GM18505 (cell line): ENCODE measurements around the gene PRSS53.

Experiments used
- ATAC-seq: cut with Tn5 transposase; IDR thresholded peaks from one replicate; pipeline ENCODE4 v1.9.1; 2021; ENCODE audit not compliant: unreplicated experiment
- POLR2A ChIP-seq: IDR thresholded peaks from 4 replicates; pipeline ENCODE4 v1.6.1; 2011; ENCODE audit warnings: borderline replicate concordance; ENCODE audit not compliant: insufficient read depth, insufficient read length; ENCODE audit errors: extremely low read depth

The PRSS53 gene

DNA sequence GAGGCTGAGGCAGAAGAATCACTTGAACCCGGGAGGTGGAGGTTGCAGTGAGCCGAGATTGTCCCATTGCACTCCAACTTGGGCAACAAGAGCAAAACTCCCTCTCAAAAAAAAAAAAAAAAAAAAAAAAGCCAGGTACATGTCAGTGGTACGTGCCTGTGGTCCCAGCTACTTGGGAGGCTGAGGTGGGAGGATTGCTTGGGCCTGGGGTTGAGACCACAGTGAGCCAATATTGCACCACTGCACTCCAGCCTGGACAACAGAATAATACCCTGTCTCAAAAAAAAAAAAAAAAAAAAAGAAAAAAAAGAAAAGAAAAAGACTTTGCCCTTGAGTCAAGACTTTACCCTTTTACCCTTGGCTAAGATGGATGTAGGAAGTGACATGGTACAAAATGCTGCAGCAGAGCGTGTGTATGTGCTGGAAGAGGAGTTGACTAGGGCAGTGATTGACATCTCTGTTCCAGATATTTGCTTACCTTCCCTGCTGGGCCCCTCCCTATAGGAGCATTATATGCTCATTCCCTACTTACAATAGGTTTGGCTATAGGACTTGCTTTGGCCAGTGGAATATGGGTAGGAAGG, 44.8 kb downstream of the PRSS53 start:
- no peak for ATAC-seq
- TF ChIP-seq POLR2A, result no peak

DNA sequence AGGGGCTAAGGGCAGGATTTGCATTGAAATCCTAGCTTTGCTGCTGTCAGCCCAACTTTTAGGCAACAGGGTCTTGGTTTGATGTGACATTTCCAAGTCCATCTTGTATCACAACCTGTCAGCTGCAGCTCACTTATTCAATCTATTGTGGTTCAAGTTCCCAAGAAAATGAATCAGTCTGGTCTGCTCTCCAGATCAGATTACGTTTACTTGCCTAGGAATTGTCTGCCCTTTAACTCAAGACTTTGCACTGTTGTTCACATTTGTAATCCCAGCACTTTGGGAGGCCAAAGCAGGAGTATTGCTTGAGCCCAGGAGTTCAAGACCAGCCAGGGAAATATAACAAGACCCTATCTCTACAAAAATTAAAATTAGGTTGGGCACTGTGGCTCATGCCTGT, 45.4 kb downstream of the PRSS53 start:
- TF ChIP-seq POLR2A, result no peak
- no peak for ATAC-seq

DNA sequence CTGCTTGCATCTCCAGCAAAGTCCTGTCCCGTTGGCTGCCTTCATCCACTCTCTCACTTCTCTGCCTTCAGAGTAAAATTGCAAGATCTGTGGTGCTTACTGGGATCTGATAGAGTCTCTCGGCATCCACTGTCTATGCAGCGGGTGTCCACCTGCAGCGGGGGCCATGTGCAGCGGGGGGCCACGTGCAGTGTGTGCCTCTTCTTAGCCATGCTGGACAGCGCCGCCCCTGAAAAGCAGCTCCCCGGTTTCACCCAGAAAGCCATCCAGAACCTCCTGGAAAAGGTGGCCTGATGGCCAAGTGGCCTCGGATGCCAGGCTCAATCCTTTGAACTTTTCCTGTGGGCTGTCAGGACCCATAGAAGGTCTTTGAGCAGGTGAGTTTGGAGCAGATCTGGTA, 45.9 kb downstream of the PRSS53 start:
- TF ChIP-seq POLR2A, result no peak
- ATAC-seq, result no peak

DNA sequence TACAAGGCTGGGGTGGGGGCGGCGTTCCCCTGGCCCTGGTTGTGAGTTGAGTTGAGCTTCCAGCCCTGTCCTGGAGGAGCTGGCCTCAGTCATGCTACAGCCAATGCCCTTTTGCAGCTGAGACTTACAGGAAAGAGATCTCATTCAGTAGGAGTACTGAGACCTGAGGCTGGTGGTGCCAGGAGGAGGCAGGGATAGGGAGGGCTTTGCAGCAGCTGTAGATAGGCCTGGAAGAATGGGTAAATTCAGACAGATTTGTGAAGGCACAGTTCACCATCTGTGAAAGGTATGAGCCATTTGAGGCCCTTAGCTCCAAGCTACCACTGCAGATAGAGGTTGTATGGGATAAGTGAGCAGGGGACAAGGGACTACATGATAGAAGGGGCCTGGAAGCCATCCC, 49.8 kb downstream of the PRSS53 start:
- TF ChIP-seq POLR2A, result no peak
- ATAC-seq, result no peak

DNA sequence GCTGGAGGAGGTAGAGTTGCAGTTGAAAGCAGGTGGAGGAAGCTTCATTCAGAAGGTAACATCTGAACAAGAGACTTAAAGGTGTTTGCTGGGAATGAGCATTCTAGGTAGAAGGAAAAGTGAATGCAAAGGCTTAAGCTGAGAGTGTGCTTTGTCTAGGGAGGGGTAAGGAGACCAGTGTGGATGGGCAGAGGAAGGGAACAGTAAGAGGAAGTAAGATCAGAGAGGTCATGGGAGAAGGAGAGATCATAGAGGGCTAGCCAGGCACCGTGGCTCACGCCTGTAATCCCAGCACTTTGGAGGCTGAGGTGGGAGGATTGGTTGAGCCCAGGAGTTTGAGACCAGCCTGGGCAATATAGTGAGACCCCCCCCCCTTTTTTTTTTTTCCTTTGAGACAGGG, 52.1 kb downstream of the PRSS53 start:
- ATAC-seq, result no peak
- TF ChIP-seq POLR2A, result no peak

DNA sequence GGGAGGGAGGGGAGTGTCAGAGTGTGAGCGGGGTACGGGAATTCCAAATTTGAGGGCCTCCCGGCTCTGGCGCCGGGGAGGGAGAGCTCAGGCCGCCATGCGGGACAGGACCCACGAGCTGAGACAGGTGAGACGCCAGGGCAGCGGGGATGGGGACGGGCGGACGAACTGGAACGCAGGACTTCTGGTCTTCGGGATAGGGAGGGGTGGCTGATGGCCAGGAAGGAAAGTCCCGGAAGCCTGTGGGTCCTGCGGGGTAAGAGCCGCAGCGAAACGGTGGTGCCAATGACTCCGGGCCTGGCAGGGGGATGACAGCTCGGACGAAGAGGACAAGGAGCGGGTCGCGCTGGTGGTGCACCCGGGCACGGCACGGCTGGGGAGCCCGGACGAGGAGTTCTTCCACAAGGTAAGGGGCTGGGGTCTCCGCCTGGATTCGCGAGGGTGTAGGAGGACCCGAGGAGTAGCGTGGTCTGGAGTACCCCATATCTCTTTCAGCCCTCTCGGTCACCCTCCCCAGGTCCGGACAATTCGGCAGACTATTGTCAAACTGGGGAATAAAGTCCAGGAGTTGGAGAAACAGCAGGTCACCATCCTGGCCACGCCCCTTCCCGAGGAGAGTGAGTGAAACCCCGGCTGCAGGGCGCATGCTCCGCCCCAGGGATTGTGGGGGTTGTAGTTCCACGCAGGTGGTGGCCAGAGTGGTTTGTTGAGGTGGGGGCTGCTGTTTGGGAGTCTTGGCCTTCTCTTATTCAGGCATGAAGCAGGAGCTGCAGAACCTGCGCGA, 54.8 kb downstream of the PRSS53 start:
- ATAC-seq, result peak; percentile 45

More for the DNA sequence above, 54.8 kb downstream of the PRSS53 start:
- TF ChIP-seq POLR2A, result peak; percentile 50
